WTC11 (cell line): ENCODE data around the gene AKR1D1.

Experiments
- CTCF ChIP-seq: fragments of 200-600 bp; IDR thresholded peaks from 2 replicates; pipeline ENCODE4 v1.8.0; 2022; ENCODE audit warnings: antibody characterized with exemption
- ESRRA ChIP-seq: sonication (generic); formaldehyde crosslinking; IDR thresholded peaks from 2 replicates; pipeline ENCODE4 v1.8.1; 2022; ENCODE audit warnings: mild to moderate bottlenecking, missing genetic modification reagents, borderline replicate concordance
- NR3C1 ChIP-seq: sonication (generic); formaldehyde crosslinking; conservative IDR thresholded peaks from 2 replicates; pipeline ENCODE4 v1.8.1; 2023; ENCODE audit warnings: low read depth, mild to moderate bottlenecking, missing genetic modification reagents
- RELA ChIP-seq: sonication (generic); formaldehyde crosslinking; IDR thresholded peaks from 2 replicates; pipeline ENCODE4 v1.8.1; 2022; ENCODE audit warnings: missing genetic modification reagents, mild to moderate bottlenecking, borderline replicate concordance
- SMAD4 ChIP-seq: sonication (generic); formaldehyde crosslinking; IDR thresholded peaks from 2 replicates; pipeline ENCODE4 v1.8.0; 2022; ENCODE audit warnings: mild to moderate bottlenecking, missing genetic modification reagents
- TCF7 ChIP-seq: sonication (generic); formaldehyde crosslinking; IDR thresholded peaks from 2 replicates; pipeline ENCODE4 v1.8.0; 2022; ENCODE audit warnings: mild to moderate bottlenecking, low read depth, missing genetic modification reagents, moderate library complexity
- TEAD1 ChIP-seq: sonication (generic); formaldehyde crosslinking; IDR thresholded peaks from 2 replicates; pipeline ENCODE4 v1.8.0; 2022; ENCODE audit warnings: mild to moderate bottlenecking, missing genetic modification reagents
- ZNF138 ChIP-seq: sonication (generic); formaldehyde crosslinking; conservative IDR thresholded peaks from 2 replicates; pipeline ENCODE4 v1.8.1; 2022; ENCODE audit warnings: mild to moderate bottlenecking, moderate library complexity, missing genetic modification reagents
- TF ChIP-seq, protein P1 (sequence below): sonication (generic); formaldehyde crosslinking; IDR thresholded peaks from 2 replicates; pipeline ENCODE4 v1.8.1; 2023; ENCODE audit warnings: mild to moderate bottlenecking, missing genetic modification reagents, moderate library complexity
- TF ChIP-seq, protein P2 (sequence below): sonication (generic); formaldehyde crosslinking; IDR thresholded peaks from 2 replicates; pipeline ENCODE4 v1.8.0; 2022; ENCODE audit warnings: mild to moderate bottlenecking, missing genetic modification reagents

- TF ChIP-seq TCF7 (no peak), RELA (no peak), TEAD1 (no peak), CTCF (no peak), SMAD4 (CRISPR knock-in tag) (no peak), NR3C1 (CRISPR knock-in tag) (no peak), ZNF138 (no peak), ESRRA (CRISPR knock-in tag) (no peak)
- TF ChIP-seq, protein P1, sequence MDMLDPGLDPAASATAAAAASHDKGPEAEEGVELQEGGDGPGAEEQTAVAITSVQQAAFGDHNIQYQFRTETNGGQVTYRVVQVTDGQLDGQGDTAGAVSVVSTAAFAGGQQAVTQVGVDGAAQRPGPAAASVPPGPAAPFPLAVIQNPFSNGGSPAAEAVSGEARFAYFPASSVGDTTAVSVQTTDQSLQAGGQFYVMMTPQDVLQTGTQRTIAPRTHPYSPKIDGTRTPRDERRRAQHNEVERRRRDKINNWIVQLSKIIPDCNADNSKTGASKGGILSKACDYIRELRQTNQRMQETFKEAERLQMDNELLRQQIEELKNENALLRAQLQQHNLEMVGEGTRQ = no peak
- TF ChIP-seq, protein P2, sequence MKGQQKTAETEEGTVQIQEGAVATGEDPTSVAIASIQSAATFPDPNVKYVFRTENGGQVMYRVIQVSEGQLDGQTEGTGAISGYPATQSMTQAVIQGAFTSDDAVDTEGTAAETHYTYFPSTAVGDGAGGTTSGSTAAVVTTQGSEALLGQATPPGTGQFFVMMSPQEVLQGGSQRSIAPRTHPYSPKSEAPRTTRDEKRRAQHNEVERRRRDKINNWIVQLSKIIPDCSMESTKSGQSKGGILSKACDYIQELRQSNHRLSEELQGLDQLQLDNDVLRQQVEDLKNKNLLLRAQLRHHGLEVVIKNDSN (CRISPR knock-in tag) = no peak
These were observed 909 bp upstream of the AKR1D1 start for GRCh38 chr7:138075350-138075749.
